HepG2 (cell line): Measurements from ENCODE around the gene SERPINB10. TPM values are rescaled to one million over a fixed set of nuclear protein-coding genes. Genes with fewer than 3 reads are reported as not detected.

Experiments
- ATAC-seq: fragments of 200-7000 bp; cut with Tn5 transposase; 3 replicates; pipeline ENCODE4 v1.9.1; 2020; ENCODE audit warnings: mild to moderate bottlenecking, moderate library complexity
- BruUV-seq: library from RNA; stranded (reverse); fragments of 400-500 nt; replicated peaks from 2 replicates; lab custom pipeline; 2021; lab: Mats Ljungman, UMichigan
- CTCF ChIA-PET: fragments of 300-600 bp; formaldehyde crosslinking; extraction: SDS; loops from one replicate; lab custom pipeline; 2021; ENCODE audit warnings: low total read pairs, inconsistent platforms, low intra/inter-chr PET ratio; lab: Yijun Ruan, JAX
- POLR2A ChIA-PET: fragments of 350-600 bp; sonication (Branson Sonifier 250); formaldehyde crosslinking; loops from one replicate; lab custom pipeline; 2020; ENCODE audit warnings: antibody characterized with exemption, inconsistent platforms; lab: Yijun Ruan, JAX
- DNase-seq: peaks from one replicate; pipeline ENCODE4 v3.0.0-alpha.2; 2015; ENCODE audit warnings: low spot score
- FAIRE-seq: peaks from 3 replicates; lab custom pipeline; 2011; peaks lifted over from hg19 to GRCh38; lab: Jason Lieb, UNC
- H2AFZ ChIP-seq: one replicate; pipeline ENCODE4 v1.6.1; 2011; ENCODE audit warnings: low read length, inconsistent platforms
- H3K27ac ChIP-seq: fragments of 300-600 bp; 3 replicates; pipeline ENCODE4 v1.8.0; 2011; ENCODE audit warnings: mixed run types, mild to moderate bottlenecking, mixed read lengths, low read length, inconsistent platforms; ENCODE audit not compliant: insufficient read depth; ENCODE audit errors: extremely low read length
- H3K27me3 ChIP-seq, 2 experiments: fragments of 200-600 bp in 1 of 2; 2 replicates in 1 of 2; 3 replicates in 1 of 2; pipeline versions ENCODE4 v1.6.0 to v1.8.0; 2011; ENCODE audit warnings: low read length in 2 of 2, mild to moderate bottlenecking in 2 of 2, moderate library complexity in 2 of 2, inconsistent platforms in 1 of 2; ENCODE audit not compliant: insufficient read depth in 2 of 2, control insufficient read depth in 1 of 2
- H3K36me3 ChIP-seq, 2 experiments: fragments of 200-600 bp in 1 of 2; replicated peaks in 1 of 2; 2 replicates in 1 of 2; 3 replicates in 1 of 2; pipeline versions ENCODE4 v1.5.1 to v1.8.0; 2011; ENCODE audit warnings: low read length in 2 of 2, inconsistent platforms in 1 of 2; ENCODE audit not compliant: insufficient read depth in 2 of 2, control insufficient read depth in 1 of 2
- H3K4me1 ChIP-seq: 2 replicates; pipeline ENCODE4 v1.5.1; 2012; ENCODE audit warnings: low read length, inconsistent platforms; ENCODE audit not compliant: insufficient read depth
- H3K4me2 ChIP-seq: 2 replicates; pipeline ENCODE4 v1.6.0; 2011; ENCODE audit warnings: low read depth, low read length, inconsistent platforms
- H3K4me3 ChIP-seq, 3 experiments: fragments of 200-600 bp in 1 of 3; sonication (generic), shearing (Covaris generic) in 1 of 3; replicated peaks in 1 of 3; 2 replicates each; pipeline ENCODE4 v1.5.1; 2011 to 2016; ENCODE audit warnings: low read length in 3 of 3, inconsistent platforms in 2 of 3, low read depth in 2 of 3, mild to moderate bottlenecking in 2 of 3, control low read depth in 1 of 3, mixed read lengths in 1 of 3; ENCODE audit not compliant: insufficient read depth in 1 of 3
- H3K79me2 ChIP-seq: one replicate; pipeline ENCODE4 v1.6.1; 2011; ENCODE audit warnings: low read length, inconsistent platforms; ENCODE audit not compliant: insufficient read depth
- H3K9ac ChIP-seq: 2 replicates; pipeline ENCODE4 v1.6.0; 2011; ENCODE audit warnings: mild to moderate bottlenecking, low read depth, low read length, inconsistent platforms; ENCODE audit not compliant: insufficient read depth
- H3K9me3 ChIP-seq: 2 replicates; pipeline ENCODE4 v1.5.1; 2012; ENCODE audit warnings: mild to moderate bottlenecking, low read length
- H4K20me1 ChIP-seq: 2 replicates; pipeline ENCODE4 v1.6.0; 2011; ENCODE audit warnings: inconsistent platforms, mild to moderate bottlenecking, low read length, moderate library complexity; ENCODE audit not compliant: insufficient read depth
- ATF1 ChIP-seq: IDR thresholded peaks from 2 replicates; pipeline ENCODE4 v1.6.1; 2016; ENCODE audit warnings: mild to moderate bottlenecking, control low read depth
- NFIC ChIP-seq: IDR thresholded peaks from 2 replicates; pipeline ENCODE4 v1.6.1; 2012; ENCODE audit warnings: mild to moderate bottlenecking, low read length, inconsistent platforms
- SIN3A ChIP-seq: IDR thresholded peaks from 2 replicates; pipeline ENCODE4 v1.6.1; 2011; ENCODE audit warnings: low read depth, mild to moderate bottlenecking, control low read depth, low read length, borderline replicate concordance
- SRSF1 ChIP-seq: fragments of 200-400 bp; formaldehyde crosslinking; optimal IDR thresholded peaks from 2 replicates; pipeline ENCODE3; 2017; ENCODE audit warnings: mild to moderate bottlenecking, low read depth, low read length, moderate library complexity
- STAT6 ChIP-seq: sonication (generic); formaldehyde crosslinking; IDR thresholded peaks from 2 replicates; pipeline ENCODE4 v1.4.0; 2020; ENCODE audit warnings: missing genetic modification reagents, mild to moderate bottlenecking, borderline replicate concordance
- ZBTB49 ChIP-seq: sonication (generic); formaldehyde crosslinking; IDR thresholded peaks from 2 replicates; pipeline ENCODE4 v1.4.0; 2020; ENCODE audit warnings: missing genetic modification reagents, borderline replicate concordance
- WGBS: methylation state at CpG from one replicate; pipeline ENCODE4 v1.1.6; 2017; ENCODE audit warnings: low lambda C conversion rate; 5-methylcytosine and 5-hydroxymethylcytosine counted together
- in situ Hi-C: cut with HindIII; loops from 2 replicates; pipeline ENCODE4 v1.10.0; 2017; ENCODE audit warnings: low pct_unique_long_range_greater_than_20kb; ENCODE audit not compliant: extremely low pct_ligation_motif_present
- intact Hi-C: fragments of 100-400 bp; cut with micrococcal nuclease; formaldehyde crosslinking; loops from one replicate; pipeline ENCODE4 v1.10.0; 2022; ENCODE audit not compliant: unreplicated experiment
- polyA plus RNA-seq, 8 experiments: library from polyadenylated mRNA; depleted of rRNA in 3 of 8; stranded (reverse) in 7 of 8; unstranded in 1 of 8; fragments of >200 nt; fragmentation: Illumina TruSeq in 4 of 8; extraction: Trizol in 4 of 8; gene quantifications; 2 replicates each; pipeline versions ENCODE4 v1.2.1 to v1.2.3, GENCODE V29; 2011 to 2016; ENCODE audit warnings: low read depth in 4 of 8, missing spikeins in 1 of 8, mixed read lengths in 1 of 8; ENCODE audit not compliant: insufficient read depth in 1 of 8
- total RNA-seq, 5 experiments: library from RNA; depleted of rRNA; stranded (reverse); fragments of >200 nt; fragmentation: Illumina TruSeq; extraction: Trizol; gene quantifications; 2 replicates each; pipeline ENCODE4 v1.2.3, GENCODE V29; 2016; ENCODE audit warnings: low read depth in 1 of 5
- TF ChIP-seq, protein P1 (sequence below): sonication (generic); formaldehyde crosslinking; IDR thresholded peaks from 2 replicates; pipeline ENCODE4 v1.5.1; 2020; ENCODE audit warnings: missing genetic modification reagents, mild to moderate bottlenecking, borderline replicate concordance

SERPINB10 gene
- total and polyA plus RNA-seq, 2 of the 13 experiments (the other 11 are each of a cell fraction or from before 2014, with no cell fraction given) = not detected

DNA sequence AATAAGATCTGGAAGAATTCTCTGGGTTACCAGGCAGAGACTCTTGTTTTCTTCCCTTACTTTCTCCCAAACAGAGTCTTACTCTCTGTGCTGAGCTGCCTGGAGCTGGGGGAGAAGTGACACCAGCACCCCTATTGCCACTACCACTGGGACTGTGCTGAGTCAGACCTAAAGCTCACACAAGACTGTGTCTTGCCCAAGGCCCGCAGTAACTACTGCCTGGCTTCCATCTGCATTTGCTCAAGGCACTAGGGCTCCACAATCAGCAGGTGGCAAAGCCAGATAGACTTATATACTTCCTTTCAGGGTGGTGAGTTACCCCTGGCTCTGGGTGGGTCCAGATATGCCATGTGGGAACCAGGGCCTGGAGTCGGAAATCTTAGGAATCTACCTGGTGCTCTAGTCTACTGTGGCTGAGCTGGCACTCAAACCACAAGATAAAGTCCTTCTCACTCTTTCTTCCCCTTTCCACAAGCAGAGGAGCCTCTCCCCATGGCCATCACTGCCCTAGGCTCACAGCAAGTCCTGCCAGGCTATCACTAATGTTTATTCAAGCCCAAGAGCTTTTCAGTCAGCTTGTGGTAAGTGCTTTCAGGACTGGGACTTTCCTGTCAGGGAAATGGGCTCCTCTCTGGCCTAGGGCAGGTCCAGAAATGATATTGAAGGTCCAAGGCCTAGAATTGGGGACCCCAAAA is 47.8 kb upstream of the SERPINB10 start:
- no peaks in the 10 kb centered on the region for H3K36me3 ChIP-seq
- WGBS = 0% methylated on average over 2 of the region's 2 CpGs
- BruUV-seq = no TSS peak
- no peak for DNase-seq
- intact Hi-C loops = no loop called here
- no peak overlapping the region for H3K27ac ChIP-seq
- in situ Hi-C loops = no loop called here
- no peaks in the 10 kb centered on the region for H4K20me1 ChIP-seq
- no peaks in the 10 kb centered on the region for H3K9me3 ChIP-seq
- CTCF ChIA-PET = no interaction called here
- H3K9ac ChIP-seq = no peak overlapping the region
- TF ChIP-seq, protein P1, sequence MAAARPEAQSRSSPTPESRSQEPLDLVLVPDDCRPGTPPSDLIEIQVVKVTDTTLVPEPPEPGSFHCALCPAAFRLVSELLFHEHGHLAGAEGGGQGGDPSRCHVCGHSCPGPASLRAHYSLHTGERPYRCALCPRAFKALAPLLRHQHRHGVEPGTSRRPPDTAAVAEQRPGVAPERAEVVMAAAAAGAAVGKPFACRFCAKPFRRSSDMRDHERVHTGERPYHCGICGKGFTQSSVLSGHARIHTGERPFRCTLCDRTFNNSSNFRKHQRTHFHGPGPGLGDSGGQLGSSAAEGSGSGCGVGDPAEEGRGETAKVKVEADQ (CRISPR knock-in tag) = no peak
- TF ChIP-seq NFIC = no peak
- TF ChIP-seq ZBTB49 (CRISPR knock-in tag) = no peak
- TF ChIP-seq SIN3A = no peak
- no peak for TF ChIP-seq SRSF1
- no peak for TF ChIP-seq ATF1 (CRISPR knock-in tag)
- no peak for TF ChIP-seq STAT6 (CRISPR knock-in tag)
- no peak overlapping the region for H2AFZ ChIP-seq
- no peaks in the 10 kb centered on the region for H3K4me1 ChIP-seq
- POLR2A ChIA-PET = no interaction called here
- no peaks in the 10 kb centered on the region for H3K27me3 ChIP-seq
- no peak for ATAC-seq
- H3K4me2 ChIP-seq = no peak overlapping the region
- H3K79me2 ChIP-seq = no peaks in the 10 kb centered on the region
- H3K4me3 ChIP-seq = no peak overlapping the region
- FAIRE-seq = no peak
